NT2/D1 (cell line): Measurements from ENCODE around the gene OR5L2.

ENCODE experiments used
- SUZ12 ChIP-seq: IDR thresholded peaks from 2 replicates; pipeline ENCODE4 v1.6.1; 2011; ENCODE audit not compliant: insufficient read length, insufficient read depth; ENCODE audit errors: extremely low read depth
- ZNF274 ChIP-seq: IDR thresholded peaks from 2 replicates; pipeline ENCODE4 v1.6.1; 2011; ENCODE audit warnings: mild to moderate bottlenecking, low read depth, low read length

DNA sequence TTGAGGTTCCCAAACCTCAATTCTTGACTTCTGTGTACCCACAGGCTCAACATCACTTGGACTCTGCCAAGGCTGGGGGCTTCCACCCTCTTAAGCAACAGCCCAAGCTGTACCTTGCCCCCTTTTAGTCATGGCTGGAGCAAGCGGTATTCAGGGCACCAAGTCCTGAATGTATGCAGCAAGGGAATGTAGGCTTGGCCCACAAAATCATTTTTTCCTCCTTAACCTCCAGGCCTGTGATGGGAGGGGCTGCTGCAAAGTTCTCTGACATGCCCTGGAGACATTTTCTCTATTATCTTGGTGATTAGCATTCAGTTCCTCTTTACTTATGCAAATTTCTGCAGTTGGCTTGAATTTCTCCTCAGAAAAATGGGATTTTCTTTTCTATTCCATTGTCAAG, 20.8 kb upstream of the OR5L2 start:
- TF ChIP-seq ZNF274 (no peak), SUZ12 (no peak)
